Right renal cortex interstitium (tissue), 3 donors: ENCODE results near the gene SNX9. TPM values are rescaled to one million over a fixed set of nuclear protein-coding genes. Genes with fewer than 3 reads are reported as not detected.
"Not testable (repeated sequence)": the region's sequence is repeated elsewhere in the genome, so short reads cannot be mapped to it uniquely, and the experiment has no call there.

ENCODE experiments used
- DNase-seq, 3 donors: peaks; one replicate each; pipeline ENCODE4 v3.0.0-alpha.2; 2013; ENCODE audit warnings: low read depth in 3 of 3, low spot score in 2 of 3
- polyA plus RNA-seq, 3 donors: library from polyadenylated mRNA; unstranded; fragments of 120-200 nt; gene quantifications; one replicate each; pipeline ENCODE4 v1.2.1, GENCODE V29; 2013; ENCODE audit not compliant: insufficient read length in 3 of 3

SNX9 gene
- polyA plus RNA-seq, 3 donors = 43.1 to 44.8 (median 43.2) TPM

DNA sequence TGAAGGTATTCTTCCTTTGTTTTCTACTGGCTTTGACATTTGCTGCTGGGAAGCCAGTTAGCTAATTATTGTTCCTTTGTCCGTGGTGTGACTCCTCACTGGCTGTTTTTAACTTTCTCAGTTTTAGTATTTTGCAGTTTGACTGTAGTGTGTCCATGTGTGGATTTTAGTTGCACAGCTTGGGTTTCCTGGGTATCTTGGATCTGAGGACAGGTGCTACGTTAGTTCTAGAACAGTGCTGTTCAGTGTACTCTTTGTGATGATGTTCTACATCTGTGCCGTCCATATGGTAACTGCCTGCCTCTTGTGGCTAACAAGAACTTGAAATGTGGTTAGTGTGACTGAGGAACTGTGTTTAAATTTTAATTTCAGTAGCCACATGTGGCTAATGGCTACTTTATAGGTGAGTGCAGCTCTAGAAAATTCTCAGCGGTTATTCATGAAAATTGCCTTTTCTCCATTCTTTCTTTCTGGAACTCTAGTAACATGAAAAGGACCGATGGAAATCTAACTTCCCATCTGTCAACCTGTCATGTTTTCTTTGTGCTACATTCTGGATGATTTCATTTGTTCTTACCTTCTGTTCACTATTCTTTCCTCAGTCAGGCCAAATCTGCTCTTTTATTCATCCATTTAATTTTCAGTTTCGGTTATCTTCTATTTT is 7.4 kb downstream of the SNX9 start:
- DNase-seq = no peak

DNA sequence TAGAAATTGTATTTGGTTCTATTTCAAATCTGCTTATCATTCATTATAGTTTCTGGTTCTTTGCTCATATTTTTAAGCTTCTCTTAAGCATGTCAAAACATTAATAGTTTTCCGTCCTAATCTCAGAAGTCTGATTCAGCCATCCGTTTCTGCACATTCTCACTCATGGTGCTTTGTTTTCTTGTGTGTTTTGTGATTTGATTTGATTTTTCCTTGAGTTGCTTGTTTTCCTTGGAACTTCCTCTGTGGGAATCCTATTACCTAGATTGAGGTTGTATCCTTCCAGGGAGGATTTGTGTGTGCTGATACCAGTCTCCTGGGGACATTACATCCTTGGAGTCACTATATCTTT is 7.9 kb downstream of the SNX9 start:
- DNase-seq = no peak

DNA sequence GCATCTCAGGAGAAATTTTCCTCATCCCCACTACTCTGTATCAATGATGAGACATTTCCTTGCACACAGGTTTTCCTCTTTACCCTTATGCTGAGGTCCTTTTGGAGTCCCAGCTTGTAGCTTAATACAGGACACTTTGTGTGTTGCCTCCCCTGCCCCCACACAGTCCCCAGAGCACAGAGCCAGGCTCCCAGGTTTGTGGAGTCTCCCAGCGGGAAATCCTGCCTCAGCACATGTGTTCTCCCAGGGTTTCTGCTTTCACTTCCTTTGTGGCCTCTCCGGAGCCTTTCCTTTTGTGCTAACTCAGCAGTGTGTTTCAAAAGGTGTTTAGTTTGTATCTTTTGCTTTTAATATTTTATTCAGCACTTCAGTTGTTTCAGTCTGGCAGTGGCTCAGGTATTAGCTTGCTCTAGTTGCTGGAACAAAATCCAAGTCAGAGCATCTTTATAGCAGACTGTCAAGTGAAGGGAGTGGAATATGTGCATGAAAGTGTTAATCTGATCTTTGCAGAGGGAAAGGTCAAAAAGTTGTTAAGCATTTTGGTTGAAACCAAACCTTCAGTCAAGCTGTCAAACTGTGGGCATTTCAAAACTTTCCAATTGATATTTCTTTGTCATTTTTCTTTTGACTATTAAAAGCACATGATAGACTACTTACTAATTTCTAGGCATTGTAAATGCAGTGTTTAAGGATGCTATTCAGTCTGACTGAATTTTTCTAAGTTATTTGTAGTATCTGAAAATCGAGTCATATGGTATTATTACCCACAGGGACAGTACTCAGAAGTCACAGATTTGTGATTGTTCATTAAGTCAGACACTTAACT is 8.6 kb downstream of the SNX9 start:
- no peak for DNase-seq

DNA sequence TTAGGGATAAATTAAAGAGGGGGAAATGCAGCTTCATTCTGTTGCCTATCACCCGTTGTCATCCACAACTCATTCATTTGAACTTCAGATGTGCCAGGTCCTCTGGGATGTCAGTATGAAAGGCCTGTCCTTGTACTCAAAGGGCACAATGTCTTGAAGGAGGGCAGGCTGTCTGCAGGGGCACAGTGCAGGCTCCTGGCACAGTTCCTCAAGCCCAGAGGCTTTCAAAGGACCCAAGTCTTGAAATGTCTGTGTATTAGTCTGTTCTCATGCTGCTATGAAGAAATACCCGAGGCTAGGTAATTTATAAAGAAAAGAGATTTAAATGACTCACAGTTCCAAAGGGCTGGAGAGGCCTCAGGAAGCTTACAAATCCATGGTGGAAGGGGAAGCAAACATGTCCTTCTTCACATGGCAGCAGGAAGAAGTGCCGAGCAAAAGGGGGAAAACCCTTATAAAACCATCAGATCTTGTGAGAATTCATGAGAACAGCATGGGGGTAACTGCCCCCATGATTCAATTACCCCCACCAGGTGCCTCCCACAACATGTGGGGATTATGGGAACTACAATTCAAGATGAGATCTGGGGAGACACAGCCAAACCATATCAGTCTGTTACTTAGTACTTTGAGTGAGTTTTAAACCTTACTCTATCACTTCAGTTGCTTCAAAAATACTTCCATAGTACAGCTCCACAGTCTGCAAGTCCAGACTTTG is 9.4 kb downstream of the SNX9 start:
- no peak for DNase-seq

DNA sequence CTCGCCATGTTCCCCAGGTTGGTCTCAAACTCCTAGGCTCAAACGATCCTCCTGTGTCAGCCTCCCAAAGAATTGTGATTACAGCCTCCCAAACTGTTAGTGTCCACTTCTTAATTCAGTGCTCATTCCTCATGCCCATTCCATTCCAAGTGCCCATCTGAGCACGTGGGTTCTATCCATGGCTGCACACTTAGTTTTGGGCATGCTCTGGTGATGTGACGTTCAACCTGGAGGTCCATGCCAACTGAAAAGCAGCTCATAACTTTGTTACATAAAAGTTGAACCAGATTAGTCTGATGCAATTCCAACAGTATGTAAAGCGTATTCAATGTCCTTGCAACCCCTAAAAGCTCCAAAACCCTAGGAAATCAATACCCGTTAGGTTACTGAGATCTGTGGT is 11.5 kb downstream of the SNX9 start:
- no peak for DNase-seq

DNA sequence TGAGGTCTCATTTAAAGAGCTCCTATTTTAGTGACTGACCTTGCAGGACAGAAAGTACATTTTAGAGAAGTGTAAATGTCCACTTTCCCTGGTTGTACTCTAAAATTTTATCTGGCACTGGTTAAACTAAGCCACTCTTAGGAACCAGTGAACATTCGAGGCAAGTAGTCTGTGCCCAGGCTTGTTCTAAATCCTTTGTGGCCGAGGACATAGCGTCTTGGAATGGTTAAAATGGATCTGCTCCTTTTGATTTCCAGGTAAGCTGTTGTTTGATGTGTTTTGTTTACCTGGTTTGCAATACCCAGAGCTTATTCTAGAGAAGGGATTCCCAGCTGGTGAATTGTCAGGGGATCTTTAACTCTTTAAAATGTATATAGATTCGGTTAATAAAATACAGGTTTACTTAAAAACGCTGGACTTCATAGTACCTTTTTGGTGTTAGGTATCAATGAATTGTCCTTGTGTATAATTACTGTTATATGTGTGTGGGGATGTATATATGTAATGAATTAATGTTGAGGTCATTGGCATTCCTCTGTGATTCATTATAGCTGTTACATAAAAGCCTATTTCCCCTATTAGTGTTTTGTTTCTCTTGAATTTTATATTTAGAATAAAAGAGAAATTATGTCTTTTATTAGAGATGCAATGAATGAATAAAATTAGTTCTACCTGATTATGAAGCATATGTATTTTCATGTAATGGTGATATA is 15.8 kb downstream of the SNX9 start:
- no peak for DNase-seq

DNA sequence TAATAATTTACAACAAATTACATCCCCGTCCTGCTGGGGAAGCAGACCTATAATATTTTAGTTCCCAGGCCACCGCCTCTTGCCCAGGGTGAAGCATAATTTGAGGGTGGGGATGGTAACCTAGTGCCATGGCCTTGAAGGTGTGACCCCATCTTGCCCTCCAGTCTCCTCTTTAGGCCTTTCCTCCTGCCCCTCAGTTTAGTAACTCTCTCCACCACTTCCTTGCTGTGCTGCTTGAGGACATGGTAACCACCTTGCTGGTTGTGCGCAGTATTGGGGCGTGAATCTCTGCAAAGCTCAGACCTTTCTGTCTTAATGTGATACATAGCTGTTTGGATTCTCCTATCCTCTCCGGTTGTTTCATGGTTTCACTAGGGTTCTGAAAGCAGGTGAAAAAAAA is 16.6 kb downstream of the SNX9 start:
- no peak for DNase-seq

DNA sequence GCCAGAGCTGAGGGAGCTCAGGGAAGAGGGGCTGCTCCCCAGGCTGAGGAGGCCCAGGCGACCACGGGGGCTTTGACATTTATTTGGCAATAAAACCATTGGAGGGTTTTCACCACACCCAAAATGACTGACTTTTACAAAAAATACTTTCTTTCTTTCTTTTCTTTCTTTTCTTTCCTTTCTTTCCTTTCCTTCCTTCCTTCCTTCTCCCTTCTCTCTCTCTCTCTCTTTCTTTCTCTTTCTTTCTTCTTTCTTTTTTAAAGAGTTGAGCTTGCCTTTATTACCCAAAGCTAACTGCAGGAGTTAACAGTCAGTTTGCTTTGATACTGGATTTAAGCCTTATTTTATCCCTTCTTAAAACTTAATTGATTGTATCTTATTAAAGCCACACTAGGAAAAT is 17.2 kb downstream of the SNX9 start:
- DNase-seq = no peak

DNA sequence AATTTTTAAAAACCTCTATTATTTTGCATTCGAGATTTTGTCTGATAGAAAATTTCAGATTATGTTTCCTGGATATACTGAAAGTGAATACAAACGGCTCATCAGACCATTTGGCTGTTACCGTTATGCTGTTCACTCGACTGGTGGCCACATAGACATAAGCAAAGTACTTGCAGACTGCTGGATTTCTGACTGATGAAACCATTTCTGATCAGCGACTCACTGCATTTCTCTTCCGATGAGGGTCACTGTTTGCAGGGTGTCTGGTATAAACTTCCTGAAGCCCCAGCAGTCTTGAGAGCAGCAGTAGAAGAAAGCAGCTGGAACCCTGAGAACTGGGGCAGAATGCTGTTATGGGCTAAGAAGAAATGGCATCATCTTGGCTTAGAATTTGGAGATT is 17.7 kb downstream of the SNX9 start:
- DNase-seq = no peak

DNA sequence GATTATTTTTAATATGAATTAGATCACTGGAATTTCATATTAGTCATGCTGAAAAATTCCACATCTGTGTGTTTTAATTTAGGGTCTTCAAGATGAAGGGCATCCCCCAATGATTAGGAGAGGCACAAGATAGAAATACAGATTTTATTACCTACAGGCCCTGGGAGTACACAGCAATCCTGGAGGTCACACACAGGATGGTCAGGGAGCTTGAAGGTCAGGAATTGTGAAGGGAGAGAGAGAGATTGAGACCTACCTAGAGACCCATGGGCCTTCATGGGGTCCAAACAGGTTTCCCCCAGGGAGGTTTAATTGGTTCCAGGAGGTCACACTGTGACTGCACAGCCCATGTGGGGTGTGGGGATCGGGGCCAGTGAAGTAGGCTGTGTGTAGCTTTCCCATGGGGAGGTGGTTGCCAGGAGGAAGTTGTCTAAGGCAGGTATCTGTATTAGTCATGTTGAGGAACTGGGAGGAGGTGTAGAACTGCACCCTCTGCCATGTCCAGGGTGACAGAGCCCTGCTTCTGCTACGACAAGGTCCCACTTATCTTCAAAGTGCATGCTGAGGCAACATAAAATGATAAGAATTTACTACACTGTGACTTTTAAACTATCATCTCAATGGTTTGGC is 18.3 kb downstream of the SNX9 start:
- no peak for DNase-seq

DNA sequence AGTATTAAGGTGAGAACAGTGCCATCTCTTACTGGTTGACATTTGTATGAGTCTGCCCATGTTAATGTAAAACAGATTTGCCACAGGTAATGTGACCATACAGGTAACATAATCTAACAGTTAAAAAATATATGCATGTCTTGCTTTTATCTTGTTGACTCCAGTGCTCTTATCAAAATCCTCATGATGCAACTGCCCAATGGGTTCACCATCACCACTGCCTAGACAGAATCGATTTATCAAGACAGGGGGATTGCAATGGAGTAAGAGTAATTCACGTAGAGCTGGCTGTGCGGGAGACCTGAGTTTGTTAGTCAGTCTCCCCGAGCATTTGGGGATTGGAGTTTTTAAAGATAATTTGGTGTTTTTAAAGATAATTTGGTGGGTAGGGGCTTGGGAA is 19.2 kb downstream of the SNX9 start:
- no peak for DNase-seq

DNA sequence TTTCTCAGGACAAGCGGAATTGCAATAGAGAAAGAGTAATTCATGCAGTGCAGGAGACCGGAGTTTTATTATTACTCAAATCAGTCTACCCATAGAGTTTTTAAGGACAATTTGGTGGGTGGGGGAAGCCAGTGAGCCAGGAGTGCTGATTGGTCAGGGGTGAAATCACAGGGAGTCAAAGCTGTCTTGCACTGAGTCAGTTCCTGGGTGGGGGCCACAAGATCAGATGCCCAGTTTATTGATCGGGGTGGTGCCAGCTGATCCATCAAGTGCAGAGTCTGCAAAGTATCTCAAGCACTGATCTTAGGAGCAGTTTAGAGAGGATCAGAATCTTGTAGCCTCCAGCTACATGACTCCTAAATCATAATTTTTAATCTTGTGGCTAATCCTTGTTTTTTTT is 21.1 kb downstream of the SNX9 start:
- DNase-seq = not testable (repeated sequence)

DNA sequence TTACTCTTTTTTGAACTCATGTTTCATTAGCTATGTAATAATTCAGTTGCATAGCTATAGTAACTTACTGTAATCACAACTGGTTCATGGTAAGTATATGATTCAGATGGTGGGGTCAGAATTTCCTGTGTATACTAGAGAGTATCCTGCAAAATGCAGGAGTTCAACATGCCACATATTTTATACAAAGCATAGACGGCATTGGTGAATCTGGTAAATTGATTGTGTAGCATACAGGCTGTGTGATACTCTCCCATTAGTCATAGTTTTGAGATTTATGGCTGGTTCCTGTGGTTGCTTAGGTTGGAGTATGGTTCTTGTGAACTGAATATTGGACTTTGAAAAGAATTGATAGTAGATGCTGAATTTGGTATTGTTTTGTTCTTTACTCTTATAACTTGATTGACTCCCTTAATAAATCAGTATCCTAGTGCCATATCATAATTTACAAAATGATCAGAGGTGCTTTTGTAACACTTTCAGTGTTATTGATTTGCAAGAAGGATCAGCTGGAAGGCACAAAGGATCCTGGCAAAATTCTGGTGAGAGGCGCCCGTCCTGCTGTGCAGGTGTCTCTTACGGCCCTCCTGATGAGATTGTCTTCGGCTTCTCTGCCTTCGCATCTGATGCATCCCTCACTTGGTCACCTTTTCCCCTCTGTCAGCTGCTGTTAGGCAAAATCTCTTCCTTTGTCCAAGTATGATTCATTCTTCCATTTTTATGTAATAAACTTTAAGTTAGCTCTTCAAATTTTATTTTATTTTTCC is 22.6 kb downstream of the SNX9 start:
- DNase-seq = no peak

DNA sequence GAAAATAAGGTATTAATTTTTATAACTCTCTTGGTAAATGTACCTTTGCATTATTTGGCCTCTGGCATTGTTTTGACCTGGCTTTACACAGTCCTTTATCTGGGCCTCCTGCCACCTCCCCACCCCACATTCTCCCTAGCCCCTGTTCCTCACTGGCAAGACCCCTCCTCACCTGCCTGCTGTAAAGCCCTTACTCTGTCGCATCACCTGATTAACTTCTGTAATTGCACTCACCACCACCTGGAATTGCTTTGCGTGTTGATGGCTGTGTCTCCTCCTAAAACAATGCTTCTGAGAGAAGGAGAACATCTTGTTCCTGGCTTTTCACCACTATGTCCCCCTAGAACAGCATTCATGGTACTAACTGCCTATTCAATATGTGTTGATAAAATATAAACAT is 24.8 kb downstream of the SNX9 start:
- no peak for DNase-seq

DNA sequence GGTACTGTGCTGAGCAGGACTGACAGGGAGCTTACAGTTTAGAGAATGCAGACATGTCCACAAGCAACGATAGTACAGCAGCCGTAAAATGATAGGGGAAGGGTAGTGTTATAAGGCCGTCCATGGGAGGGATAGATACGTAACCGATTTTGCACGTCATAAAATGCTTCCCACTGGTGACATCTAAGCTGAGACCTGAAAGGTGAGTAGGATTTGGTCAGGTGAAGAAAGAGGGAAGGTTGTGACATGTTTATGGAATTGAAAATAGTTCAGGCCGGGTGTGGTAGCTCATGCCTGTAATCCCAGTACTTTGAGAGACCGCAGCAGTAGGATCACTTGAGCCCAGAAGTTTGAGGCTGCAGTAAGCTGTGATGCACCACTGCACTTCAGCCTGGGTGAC is 25.6 kb downstream of the SNX9 start:
- no peak for DNase-seq

DNA sequence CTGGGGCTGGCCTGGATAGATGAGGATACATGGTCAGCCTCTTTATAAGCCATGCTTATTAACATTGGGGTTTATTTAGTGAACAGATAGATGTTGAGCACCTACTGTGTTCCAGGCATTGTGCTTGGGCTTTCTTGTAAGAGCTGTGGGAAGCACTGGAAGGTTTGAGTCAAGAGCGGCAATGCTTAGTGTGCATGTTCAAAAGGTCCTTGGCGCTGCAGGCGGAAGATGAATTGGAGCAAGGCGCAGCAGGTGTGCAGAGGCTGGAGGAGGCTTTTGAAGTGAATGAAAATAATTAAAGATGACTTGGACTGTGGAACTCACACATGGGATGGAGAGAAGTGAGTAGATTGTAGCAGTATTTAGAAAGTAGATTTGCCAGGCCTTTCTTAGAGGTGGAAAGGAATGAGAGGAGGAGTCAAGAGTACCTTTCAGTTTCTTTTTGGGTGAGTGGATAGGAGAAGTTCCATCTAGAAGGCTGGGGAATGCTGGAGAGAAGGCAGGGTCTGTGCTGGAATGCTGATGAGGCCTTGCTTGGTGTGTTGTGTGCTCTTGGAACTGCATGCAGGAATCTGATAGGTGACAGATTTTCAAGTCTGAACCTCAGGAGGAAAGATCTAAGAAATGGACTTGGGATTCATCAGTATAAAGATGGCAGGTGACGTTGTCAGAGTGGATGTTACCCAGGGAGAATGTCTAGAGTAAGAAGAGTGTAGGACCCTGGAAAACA is 26.4 kb downstream of the SNX9 start:
- no peak for DNase-seq

DNA sequence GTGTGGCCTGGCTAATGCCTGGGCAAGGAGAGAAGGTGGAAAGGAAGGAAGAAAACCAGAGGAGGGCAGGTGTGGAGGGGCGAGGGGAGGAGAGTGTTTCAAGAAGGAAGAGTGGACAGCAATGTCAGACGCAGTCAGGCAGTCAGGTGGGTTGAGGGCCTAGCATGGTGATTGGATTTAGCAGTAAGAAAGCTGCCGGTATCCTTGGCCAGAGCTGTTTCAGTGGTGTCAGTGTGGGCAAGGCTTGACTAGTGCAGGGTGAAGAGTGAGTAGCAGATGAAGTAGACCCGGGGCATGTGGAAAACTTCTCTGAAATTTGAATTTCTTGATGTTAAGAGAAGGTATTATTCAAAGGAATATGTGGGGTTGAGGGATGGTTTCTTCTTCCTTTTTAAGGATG is 27.0 kb downstream of the SNX9 start:
- no peak for DNase-seq

DNA sequence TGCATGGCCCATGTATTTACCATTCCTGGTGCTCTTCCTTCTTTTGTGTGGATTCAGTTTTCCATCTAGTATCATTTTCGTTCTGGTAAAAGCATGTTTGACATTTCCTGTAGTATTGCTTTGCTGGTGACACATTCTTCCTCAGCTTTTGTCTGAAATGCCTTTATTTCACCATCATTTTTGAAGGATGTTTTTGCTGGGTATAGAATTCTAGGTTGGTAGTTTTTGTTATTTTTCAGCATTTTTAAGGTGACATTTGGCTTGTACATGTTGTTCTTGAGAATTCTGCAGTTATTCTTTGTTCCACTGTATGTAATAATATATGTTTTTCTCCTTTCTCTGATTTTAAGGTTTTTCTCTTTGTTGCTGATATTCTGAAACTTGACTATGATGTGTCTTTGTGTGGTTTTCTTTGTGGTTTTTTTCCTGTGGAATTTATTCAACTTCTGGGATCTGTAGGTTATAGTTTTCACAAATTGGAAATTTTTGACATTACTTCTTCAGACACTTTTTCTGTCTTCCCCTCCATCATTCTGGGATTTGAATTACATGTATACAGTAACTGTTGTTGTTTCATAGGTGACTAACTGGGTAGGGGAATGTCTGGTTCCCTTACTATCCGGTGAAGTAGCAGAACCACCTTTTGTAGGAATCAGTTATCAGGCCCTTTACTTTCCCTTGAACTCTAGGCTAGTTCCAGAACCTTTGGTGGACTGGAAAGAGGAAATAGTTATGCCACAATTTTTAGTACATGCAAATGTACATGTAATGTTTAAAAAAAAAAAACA is 30.2 kb downstream of the SNX9 start:
- no peak for DNase-seq
